A673 (cell line): Measurements from ENCODE around the gene ARHGAP18. TPM values are rescaled to one million over a fixed set of nuclear protein-coding genes. Genes with fewer than 3 reads are reported as not detected.

Source experiments
- BruUV-seq: library from RNA; stranded (reverse); fragments of 400-500 nt; replicated peaks from 2 replicates; lab custom pipeline; 2021; lab: Mats Ljungman, UMichigan
- CTCF ChIA-PET: fragments of 300-600 bp; sonication (Branson Sonifier 250); formaldehyde crosslinking; loops from one replicate; lab custom pipeline; 2022; ENCODE audit warnings: antibody characterized with exemption; lab: Charles Lee
- POLR2A ChIA-PET: fragments of 300-600 bp; sonication (Branson Sonifier 250); formaldehyde crosslinking; loops from one replicate; lab custom pipeline; 2022; ENCODE audit warnings: antibody characterized with exemption; ENCODE audit not compliant: low non-redundant PET; lab: Charles Lee
- DNase-seq: peaks from one replicate; pipeline ENCODE4 v3.0.0-alpha.2; 2015; ENCODE audit warnings: low spot score
- H3K27ac ChIP-seq: fragments of 200-600 bp; sonication (generic); 2 replicates; pipeline ENCODE4 v1.5.1; 2016; ENCODE audit warnings: mixed run types, low read depth, mild to moderate bottlenecking, mixed read lengths, antibody characterized with exemption, low read length; ENCODE audit not compliant: poor library complexity, severe bottlenecking
- H3K27me3 ChIP-seq: fragments of 200-600 bp; sonication (generic); replicated peaks from 2 replicates; pipeline ENCODE4 v1.6.1; 2017; ENCODE audit warnings: mixed run types, low read depth, mild to moderate bottlenecking, mixed read lengths, antibody characterized with exemption, low read length; ENCODE audit not compliant: insufficient read depth, poor library complexity
- H3K36me3 ChIP-seq: fragments of 200-600 bp; sonication (generic); 2 replicates; pipeline ENCODE4 v1.6.1; 2016; ENCODE audit warnings: mixed run types, mild to moderate bottlenecking, mixed read lengths, antibody characterized with exemption, low read length; ENCODE audit not compliant: insufficient read depth, poor library complexity, severe bottlenecking
- H3K4me1 ChIP-seq: fragments of 200-600 bp; sonication (generic); 2 replicates; pipeline ENCODE4 v1.6.1; 2017; ENCODE audit warnings: mixed run types, mild to moderate bottlenecking, mixed read lengths, antibody characterized with exemption, low read length; ENCODE audit not compliant: insufficient read depth, poor library complexity, severe bottlenecking
- H3K4me3 ChIP-seq: fragments of 200-600 bp; sonication (generic); 2 replicates; pipeline ENCODE4 v1.5.1; 2016; ENCODE audit warnings: low read depth, mixed run types, mild to moderate bottlenecking, mixed read lengths, low read length; ENCODE audit not compliant: poor library complexity, severe bottlenecking
- H3K9me3 ChIP-seq: fragments of 200-600 bp; sonication (generic); 2 replicates; pipeline ENCODE4 v1.6.1; 2016; ENCODE audit warnings: mixed run types, low read depth, mild to moderate bottlenecking, mixed read lengths, antibody characterized with exemption, low read length; ENCODE audit not compliant: poor library complexity, severe bottlenecking
- EZH2 ChIP-seq: fragments of 200-600 bp; sonication (generic); IDR thresholded peaks from 2 replicates; pipeline ENCODE4 v1.6.1; 2017; ENCODE audit warnings: borderline replicate concordance, low read depth, mild to moderate bottlenecking, mixed read lengths, antibody characterized with exemption, low read length; ENCODE audit not compliant: poor library complexity, severe bottlenecking
- intact Hi-C: fragments of 100-400 bp; cut with micrococcal nuclease; formaldehyde crosslinking; loops from one replicate; pipeline ENCODE4 v1.10.0; 2022; ENCODE audit not compliant: unreplicated experiment
- total RNA-seq: library from RNA; stranded (reverse); gene quantifications from 2 replicates; pipeline ENCODE4 v1.2.3, GENCODE V29; 2021
- TF ChIP-seq, protein P1 (sequence below): fragments of 300-800, 200-600 bp; sonication (generic); conservative IDR thresholded peaks from 2 replicates; pipeline ENCODE4 v1.5.1; 2017; ENCODE audit warnings: low read depth, mild to moderate bottlenecking, antibody characterized with exemption, low read length, moderate library complexity, mixed read lengths

The ARHGAP18 gene
- total RNA-seq, 1 experiment from 2014 or later: 14.2 TPM

DNA sequence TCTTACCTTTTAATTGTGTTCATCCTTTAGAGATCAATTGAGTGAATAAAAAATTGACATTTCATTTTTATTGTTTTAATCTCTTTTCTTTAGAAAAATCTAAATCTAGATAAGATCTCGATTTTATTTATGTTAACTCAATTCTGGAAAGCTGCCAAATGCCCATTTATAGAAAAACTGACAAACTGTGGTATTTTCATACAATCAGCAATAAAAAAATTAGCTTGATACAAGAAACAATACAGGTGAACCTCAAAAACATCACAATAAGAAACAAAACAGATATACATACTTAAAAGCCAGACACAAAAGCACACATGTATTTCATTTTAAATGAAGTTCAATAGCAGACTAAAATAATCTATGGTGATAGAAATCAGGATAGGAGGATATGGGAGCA lies 30.0 kb upstream of the ARHGAP18 start:
- Histone ChIP-seq H3K4me3 (no peak overlapping the region), H3K27me3 (no peaks in the 10 kb centered on the region), H3K9me3 (no peaks in the 10 kb centered on the region), H3K4me1 (peaks cover 19% of the 10 kb centered on the region), H3K36me3 (no peaks in the 10 kb centered on the region), H3K27ac (no peak overlapping the region)
- BruUV-seq: no TSS peak
- intact Hi-C loops: no loop called here
- POLR2A ChIA-PET: no interaction called here
- no peak for TF ChIP-seq EZH2
- TF ChIP-seq, protein P1, sequence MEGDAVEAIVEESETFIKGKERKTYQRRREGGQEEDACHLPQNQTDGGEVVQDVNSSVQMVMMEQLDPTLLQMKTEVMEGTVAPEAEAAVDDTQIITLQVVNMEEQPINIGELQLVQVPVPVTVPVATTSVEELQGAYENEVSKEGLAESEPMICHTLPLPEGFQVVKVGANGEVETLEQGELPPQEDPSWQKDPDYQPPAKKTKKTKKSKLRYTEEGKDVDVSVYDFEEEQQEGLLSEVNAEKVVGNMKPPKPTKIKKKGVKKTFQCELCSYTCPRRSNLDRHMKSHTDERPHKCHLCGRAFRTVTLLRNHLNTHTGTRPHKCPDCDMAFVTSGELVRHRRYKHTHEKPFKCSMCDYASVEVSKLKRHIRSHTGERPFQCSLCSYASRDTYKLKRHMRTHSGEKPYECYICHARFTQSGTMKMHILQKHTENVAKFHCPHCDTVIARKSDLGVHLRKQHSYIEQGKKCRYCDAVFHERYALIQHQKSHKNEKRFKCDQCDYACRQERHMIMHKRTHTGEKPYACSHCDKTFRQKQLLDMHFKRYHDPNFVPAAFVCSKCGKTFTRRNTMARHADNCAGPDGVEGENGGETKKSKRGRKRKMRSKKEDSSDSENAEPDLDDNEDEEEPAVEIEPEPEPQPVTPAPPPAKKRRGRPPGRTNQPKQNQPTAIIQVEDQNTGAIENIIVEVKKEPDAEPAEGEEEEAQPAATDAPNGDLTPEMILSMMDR: no peak
- DNase-seq: no peak
- CTCF ChIA-PET: no interaction called here

DNA sequence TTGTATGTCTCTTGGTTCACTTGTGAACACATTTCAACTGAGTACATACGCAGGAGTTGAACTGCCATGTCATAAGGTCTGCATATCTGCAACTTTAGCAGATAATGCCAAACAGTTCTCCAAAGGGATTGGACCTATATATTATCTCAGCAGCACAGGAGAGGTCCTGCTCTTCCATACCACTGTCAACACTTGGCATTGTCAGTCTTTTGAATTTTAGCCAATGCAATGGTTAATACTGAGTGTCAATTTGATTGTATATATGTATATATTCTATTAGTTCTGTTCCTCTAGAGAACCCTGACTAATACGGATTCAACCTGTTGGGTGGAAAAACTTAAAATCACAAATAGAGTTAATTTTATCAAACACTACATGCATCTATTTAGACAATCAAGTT lies 26.1 kb upstream of the ARHGAP18 start:
- ChIA-PET CTCF (no interaction called here), POLR2A (no interaction called here)
- DNase-seq: no peak
- no TSS peak for BruUV-seq
- Histone ChIP-seq H3K36me3 (no peaks in the 10 kb centered on the region), H3K4me1 (no peaks in the 10 kb centered on the region), H3K4me3 (no peak overlapping the region), H3K27ac (no peak overlapping the region), H3K27me3 (no peaks in the 10 kb centered on the region), H3K9me3 (no peaks in the 10 kb centered on the region)
- no peak for TF ChIP-seq EZH2
- intact Hi-C loops: no loop called here

DNA sequence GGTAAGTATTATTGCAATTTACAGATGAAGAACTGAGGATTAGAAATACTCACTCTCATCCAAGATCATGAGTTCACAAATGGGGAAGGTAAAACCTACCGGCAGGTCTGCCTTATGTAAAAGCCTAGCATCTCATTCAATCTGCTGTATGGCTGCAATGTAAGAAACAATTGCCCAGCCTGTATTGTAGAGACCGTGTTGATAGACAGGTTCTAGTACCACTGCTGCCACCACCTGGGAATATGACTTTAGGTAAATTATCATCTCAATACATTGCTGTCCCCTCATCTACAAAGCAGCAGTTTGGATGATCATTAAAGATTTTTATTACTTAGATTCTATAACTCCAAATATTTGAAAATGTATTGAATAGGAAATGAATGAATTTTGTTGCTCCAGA lies 23.3 kb upstream of the ARHGAP18 start:
- H3K27me3 ChIP-seq: no peaks in the 10 kb centered on the region
- no peak overlapping the region for H3K4me3 ChIP-seq
- CTCF ChIA-PET: no interaction called here
- H3K4me1 ChIP-seq: no peaks in the 10 kb centered on the region
- BruUV-seq: no TSS peak
- POLR2A ChIA-PET: no interaction called here
- intact Hi-C loops: no loop called here
- DNase-seq: no peak
- H3K27ac ChIP-seq: no peak overlapping the region
- no peaks in the 10 kb centered on the region for H3K36me3 ChIP-seq
- TF ChIP-seq EZH2: no peak
- TF ChIP-seq, protein P1: no peak
- no peaks in the 10 kb centered on the region for H3K9me3 ChIP-seq

DNA sequence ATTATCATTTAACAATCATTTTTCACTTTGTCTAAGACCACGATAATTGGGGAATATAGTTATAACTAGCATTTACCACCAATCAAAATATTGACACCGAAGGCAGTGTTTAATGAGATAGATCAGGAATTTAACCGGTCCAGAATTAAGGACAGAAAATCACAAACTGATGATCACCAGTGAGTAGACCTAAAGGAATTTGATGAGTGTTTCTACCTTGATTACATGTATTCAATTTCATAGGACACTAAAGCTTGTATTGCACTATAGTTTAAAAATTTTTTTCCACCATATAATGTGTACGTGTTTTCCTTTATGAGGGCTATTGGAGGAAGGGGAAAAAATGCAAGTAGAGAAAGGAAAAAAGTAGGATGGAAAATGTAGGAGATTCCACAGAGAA lies 22.6 kb upstream of the ARHGAP18 start:
- Histone ChIP-seq H3K9me3 (no peaks in the 10 kb centered on the region), H3K4me3 (no peak overlapping the region), H3K4me1 (no peaks in the 10 kb centered on the region), H3K36me3 (no peaks in the 10 kb centered on the region), H3K27me3 (no peaks in the 10 kb centered on the region), H3K27ac (no peak overlapping the region)
- no TSS peak for BruUV-seq
- ChIA-PET CTCF (no interaction called here), POLR2A (no interaction called here)
- intact Hi-C loops: no loop called here
- TF ChIP-seq, protein P1: no peak
- DNase-seq: no peak
